22Rv1 (cell line): Measurements from ENCODE around the gene RAPGEF4.

Experiments used
- CTCF ChIP-seq: fragments of 450-650 bp; IDR thresholded peaks from 2 replicates; pipeline ENCODE4 v1.5.1; 2017; ENCODE audit warnings: mild to moderate bottlenecking
- ZFX ChIP-seq: fragments of 450-650 bp; IDR thresholded peaks from 2 replicates; pipeline ENCODE4 v1.6.1; 2017; ENCODE audit warnings: antibody characterized with exemption, borderline replicate concordance

- TF ChIP-seq CTCF (peak; percentile 78), ZFX (no peak)
These were observed 236.5 kb downstream of the RAPGEF4 start for GRCh38 chr2:172972005-172972619.
